Epithelial cell of proximal tubule (primary cell): ENCODE data around the gene TMEM120A. TPM values are rescaled to one million over a fixed set of nuclear protein-coding genes. Genes with fewer than 3 reads are reported as not detected.

ENCODE experiments used
- DNase-seq: peaks from one replicate; pipeline ENCODE4 v3.0.0-alpha.2; 2011; ENCODE audit warnings: low read depth
- H3K4me3 ChIP-seq: 2 replicates; pipeline ENCODE4 v1.5.1; 2011; ENCODE audit warnings: low read depth, mild to moderate bottlenecking, low read length
- total RNA-seq: library from RNA; depleted of rRNA; stranded (reverse); fragments of >200 nt; gene quantifications from 2 replicates; pipeline ENCODE4 v1.2.3, GENCODE V29; 2015
- TF ChIP-seq, protein P1 (sequence below): conservative IDR thresholded peaks from 2 replicates; pipeline ENCODE4 v1.5.1; 2012; ENCODE audit warnings: low read depth, mild to moderate bottlenecking, low read length

Gene TMEM120A
- total RNA-seq, 1 donor from 2014 or later, result 7.6 TPM

DNA sequence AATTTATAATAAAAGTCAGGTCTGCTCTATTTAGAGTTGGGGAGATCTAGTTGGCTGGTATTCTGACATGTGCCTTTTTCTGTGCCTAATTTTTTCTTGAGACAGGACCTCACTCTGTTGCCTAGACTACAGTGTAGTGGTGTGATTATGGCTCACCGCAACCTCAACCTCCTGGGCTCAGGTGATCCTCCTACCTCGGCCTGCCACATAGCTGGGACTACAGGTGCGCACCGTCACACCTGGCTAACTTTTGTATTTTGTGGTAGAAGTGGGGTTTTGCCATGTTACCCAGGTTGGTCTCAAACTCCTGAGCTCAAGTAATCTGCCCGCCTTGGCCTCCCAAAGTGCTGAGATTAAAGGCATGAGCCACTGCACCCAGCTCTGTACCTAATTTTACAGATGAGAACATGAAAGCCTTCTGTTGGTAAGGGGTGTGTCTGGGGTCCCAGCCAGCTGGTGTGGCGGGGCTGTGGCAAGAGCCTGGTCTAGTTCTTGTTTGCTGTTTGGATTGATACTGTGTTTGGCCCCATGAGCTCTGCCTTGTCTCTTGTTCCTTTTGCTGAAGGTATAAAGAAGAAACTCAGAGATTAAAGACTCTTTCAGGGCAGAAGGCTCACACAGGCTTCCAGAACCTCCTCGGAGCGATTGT, 48.1 kb downstream of the TMEM120A start:
- H3K4me3 ChIP-seq, result no peak overlapping the region
- TF ChIP-seq, protein P1, sequence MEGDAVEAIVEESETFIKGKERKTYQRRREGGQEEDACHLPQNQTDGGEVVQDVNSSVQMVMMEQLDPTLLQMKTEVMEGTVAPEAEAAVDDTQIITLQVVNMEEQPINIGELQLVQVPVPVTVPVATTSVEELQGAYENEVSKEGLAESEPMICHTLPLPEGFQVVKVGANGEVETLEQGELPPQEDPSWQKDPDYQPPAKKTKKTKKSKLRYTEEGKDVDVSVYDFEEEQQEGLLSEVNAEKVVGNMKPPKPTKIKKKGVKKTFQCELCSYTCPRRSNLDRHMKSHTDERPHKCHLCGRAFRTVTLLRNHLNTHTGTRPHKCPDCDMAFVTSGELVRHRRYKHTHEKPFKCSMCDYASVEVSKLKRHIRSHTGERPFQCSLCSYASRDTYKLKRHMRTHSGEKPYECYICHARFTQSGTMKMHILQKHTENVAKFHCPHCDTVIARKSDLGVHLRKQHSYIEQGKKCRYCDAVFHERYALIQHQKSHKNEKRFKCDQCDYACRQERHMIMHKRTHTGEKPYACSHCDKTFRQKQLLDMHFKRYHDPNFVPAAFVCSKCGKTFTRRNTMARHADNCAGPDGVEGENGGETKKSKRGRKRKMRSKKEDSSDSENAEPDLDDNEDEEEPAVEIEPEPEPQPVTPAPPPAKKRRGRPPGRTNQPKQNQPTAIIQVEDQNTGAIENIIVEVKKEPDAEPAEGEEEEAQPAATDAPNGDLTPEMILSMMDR, result no peak
- no peak for DNase-seq

DNA sequence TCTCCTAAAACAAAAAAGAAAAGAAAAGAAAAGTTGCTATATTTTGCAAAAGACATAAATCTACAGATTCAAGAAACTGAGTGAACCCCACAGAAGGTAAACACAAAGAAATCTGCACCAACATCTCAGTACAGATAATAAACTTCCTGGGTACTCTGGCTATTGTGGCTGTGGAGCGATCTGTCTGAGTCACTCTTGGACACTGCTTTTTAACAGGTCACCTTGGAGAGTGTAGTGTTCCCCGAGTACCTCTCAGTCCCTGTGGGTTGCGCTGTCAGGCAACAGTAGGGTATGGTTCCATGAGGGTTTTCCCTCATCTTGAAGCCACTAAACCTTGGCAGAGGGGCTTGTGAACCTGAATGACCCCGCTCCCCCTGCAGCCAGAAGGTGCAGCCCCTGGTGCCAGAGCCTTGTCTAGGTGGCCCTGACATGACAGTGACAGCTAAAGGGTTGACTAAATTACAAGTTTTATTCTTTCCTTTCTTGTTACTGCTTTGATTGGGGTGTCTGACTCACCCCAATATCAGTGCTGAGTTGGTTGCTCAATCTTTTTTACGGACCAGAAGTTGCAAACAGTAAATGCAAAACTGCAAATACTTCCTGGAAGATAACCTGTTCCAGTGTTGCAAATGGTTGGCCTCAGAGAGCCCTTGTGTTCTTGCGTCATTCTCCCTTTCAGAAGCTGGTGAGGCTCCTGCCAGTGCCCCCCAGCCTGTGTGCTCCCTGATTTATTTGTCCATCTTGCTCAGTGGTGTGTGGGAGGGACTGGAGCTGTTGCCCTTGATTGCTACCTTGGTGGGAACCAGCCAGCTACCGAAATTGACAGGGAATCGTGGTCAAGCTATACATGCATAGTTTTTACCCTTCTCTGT, 48.9 kb downstream of the TMEM120A start:
- DNase-seq, result no peak
- TF ChIP-seq, protein P1, result no peak
- no peak overlapping the region for H3K4me3 ChIP-seq

DNA sequence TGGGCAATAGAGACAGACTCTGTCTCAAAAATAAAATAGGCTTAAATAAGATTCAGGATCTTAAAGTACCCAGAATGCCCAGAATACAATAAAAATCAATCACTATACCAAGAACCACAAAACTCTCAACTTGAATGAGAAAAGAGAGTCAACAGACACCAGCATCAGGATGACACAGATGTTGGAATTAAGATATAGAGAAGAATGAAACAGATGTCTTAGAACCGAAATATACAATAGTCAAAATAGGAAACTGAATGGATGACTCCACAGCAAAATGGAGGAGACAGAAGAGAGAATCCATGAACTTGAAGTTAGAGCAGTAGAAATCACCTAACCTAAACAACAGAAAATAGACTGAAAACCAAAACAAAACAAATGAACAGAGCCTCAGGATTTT, 49.9 kb downstream of the TMEM120A start:
- no peak overlapping the region for H3K4me3 ChIP-seq
- TF ChIP-seq, protein P1, result no peak
- DNase-seq, result no peak

DNA sequence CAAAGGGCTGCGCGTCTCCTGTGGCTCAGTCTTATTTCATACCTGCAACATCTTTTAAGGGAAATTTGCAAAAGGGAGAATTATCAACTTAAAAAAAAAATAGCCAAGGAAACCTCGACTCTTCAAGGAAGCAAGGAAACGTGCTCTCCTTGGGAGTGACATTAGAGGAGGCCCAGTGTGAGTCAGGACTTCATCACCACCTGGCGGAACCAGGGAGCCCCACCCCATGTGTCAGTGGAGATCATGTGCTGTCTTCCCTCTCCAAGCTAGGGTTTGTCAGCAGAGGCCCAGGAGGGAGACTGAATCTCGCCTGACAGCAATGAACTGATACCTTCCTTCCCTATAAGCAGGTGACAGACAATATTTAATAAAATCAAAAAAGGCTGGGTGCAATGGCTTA, 50.5 kb downstream of the TMEM120A start:
- TF ChIP-seq, protein P1, result no peak
- DNase-seq, result no peak
- no peak overlapping the region for H3K4me3 ChIP-seq

DNA sequence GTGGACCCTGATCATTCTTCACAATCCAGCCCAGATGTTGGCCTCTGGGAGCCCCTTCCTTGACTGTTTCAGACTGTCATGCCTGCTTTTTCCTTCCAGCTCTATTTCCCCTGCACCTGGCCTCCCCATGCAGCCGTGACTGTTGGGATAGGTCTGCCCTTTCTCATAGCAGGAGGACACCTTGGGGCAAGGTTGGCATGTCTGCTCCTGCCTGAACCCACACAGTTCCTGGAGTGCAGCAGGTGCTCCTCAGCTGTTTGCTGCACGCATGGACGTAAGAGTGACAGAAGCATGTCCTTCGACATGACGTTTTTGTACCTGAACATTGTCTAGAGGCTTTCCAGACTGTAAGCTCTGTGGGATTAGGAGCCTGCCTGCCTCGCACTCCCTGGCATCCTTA, 55.5 kb downstream of the TMEM120A start:
- DNase-seq, result no peak
- TF ChIP-seq, protein P1, result no peak
- no peak overlapping the region for H3K4me3 ChIP-seq

DNA sequence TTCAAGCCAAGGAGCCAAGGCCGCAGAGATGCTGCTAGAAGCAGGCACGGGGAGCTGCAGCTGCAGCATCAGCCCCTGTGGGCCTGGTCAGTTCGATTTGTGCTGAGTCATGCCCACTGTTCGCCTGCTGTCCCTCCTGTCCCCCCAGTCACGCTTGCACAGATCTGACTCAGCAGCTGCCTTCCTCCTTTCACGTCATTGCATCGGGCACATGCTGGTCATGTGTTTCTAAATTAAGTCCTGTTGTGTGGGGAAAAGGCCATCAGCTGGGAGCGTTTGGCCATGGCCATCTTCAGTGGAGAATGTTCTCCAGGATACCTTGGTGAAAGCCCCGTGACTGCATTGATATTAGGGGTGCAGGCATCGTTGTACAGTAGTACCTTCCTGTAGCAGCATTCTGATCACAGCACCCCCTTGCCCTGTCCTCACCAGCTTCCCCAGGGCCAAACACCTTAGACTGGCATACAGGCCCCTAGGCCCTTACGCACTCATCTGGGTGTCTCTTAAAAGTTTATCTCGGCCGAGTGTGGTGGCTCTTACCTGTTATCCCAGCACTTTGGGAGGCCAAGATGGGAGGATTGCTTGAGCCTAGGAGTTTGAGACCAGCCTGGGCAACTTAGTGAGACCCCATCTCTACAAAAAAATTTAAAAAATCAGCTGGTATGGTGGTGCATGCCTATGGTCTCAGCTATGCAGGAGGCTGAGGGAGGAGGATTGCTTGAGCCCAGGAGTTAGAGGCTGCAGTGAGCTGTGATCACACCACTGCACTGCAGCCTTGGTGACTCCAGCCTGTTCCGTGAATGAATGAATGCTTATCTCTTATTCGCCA, 56.2 kb downstream of the TMEM120A start:
- H3K4me3 ChIP-seq, result no peak overlapping the region
- TF ChIP-seq, protein P1, result no peak
- peak; percentile 89 for DNase-seq

Other genes with a start within 250 kb of the TMEM120A start
- gene CCL26, start 222.4 kb downstream of the TMEM120A start, total RNA-seq, result not detected in 2 replicates
- gene CCL24, start 180.8 kb downstream of the TMEM120A start, total RNA-seq, result not detected in 2 replicates
- 34.9 and 47.3 TPM in 2 replicates for gene RHBDD2, start 115.6 kb downstream of the TMEM120A start, total RNA-seq
- 77.8 and 83.0 TPM in 2 replicates for gene POR, start 79.4 kb downstream of the TMEM120A start, total RNA-seq
- gene STYXL1, start 53.4 kb upstream of the TMEM120A start, total RNA-seq, result 78.0 and 83.6 TPM in 2 replicates
- gene MDH2, start 53.5 kb upstream of the TMEM120A start, total RNA-seq, result 123 and 162 TPM in 2 replicates
- 0.07 TPM in 1 of 2 replicates, not detected in the other for gene SRRM3, start 207.3 kb upstream of the TMEM120A start, total RNA-seq